ENCODE data around the gene ERGIC1. TPM values are rescaled to one million over a fixed set of nuclear protein-coding genes. Genes with fewer than 3 reads are reported as not detected.

ERGIC1 gene
- total and polyA plus RNA-seq, 12 donors: 71.9 to 450 (median 248) TPM

DNA sequence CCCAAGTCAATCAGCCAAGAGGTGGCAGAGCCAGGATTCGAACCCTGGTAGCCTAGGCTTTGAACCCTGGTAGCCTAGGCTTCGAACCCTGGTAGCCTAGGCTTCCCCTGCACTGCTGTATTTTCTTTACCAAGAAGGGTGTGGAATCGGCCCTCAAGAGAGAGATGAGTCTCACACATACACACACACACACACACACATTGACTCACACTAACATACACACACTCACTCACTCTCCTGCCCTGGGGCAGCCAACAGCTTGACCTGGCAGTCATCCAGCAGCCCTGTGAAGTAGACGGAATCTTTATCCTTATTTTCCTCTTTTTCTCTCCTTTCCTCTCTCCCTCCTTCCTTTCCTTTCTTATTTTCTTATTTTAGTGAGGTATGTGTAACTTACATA is 69.7 kb downstream of the ERGIC1 start:
- Histone ChIP-seq H3K36me3 (replicated peaks in 1 of 2) (peaks cover 0 to 20% of the 10 kb centered on the region in 2 donors), H3K27me3 (no peaks in the 10 kb centered on the region), H3K4me1 (replicated peaks in 1 of 2) (peaks cover 42 to 55% of the 10 kb centered on the region in 2 donors), H3K27ac (peak overlapping the region; percentile 91 to 97 (median 94)), H3K4me3 (no peak overlapping the region), H3K9me3 (replicated peaks in 1 of 3) (no peaks in the 10 kb centered on the region)
- TF ChIP-seq, protein P1, sequence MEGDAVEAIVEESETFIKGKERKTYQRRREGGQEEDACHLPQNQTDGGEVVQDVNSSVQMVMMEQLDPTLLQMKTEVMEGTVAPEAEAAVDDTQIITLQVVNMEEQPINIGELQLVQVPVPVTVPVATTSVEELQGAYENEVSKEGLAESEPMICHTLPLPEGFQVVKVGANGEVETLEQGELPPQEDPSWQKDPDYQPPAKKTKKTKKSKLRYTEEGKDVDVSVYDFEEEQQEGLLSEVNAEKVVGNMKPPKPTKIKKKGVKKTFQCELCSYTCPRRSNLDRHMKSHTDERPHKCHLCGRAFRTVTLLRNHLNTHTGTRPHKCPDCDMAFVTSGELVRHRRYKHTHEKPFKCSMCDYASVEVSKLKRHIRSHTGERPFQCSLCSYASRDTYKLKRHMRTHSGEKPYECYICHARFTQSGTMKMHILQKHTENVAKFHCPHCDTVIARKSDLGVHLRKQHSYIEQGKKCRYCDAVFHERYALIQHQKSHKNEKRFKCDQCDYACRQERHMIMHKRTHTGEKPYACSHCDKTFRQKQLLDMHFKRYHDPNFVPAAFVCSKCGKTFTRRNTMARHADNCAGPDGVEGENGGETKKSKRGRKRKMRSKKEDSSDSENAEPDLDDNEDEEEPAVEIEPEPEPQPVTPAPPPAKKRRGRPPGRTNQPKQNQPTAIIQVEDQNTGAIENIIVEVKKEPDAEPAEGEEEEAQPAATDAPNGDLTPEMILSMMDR (IDR thresholded peaks at IDR 0.05): no peak
- TF ChIP-seq POLR2A (IDR thresholded peaks at IDR 0.05): no peak
- intact Hi-C loops (cut with DNase I): loop anchor here in 1 of 2 donors (10.0 kb wide), 1 partner anchor 129 kb away; the partner anchor contains the start of gene DUSP1
- 27 to 50% (median 45%) methylated on average over 3 to 4 of the region's 4 CpGs for WGBS, 4 donors
- peak; percentile 76 to 90 (median 86) for DNase-seq

DNA sequence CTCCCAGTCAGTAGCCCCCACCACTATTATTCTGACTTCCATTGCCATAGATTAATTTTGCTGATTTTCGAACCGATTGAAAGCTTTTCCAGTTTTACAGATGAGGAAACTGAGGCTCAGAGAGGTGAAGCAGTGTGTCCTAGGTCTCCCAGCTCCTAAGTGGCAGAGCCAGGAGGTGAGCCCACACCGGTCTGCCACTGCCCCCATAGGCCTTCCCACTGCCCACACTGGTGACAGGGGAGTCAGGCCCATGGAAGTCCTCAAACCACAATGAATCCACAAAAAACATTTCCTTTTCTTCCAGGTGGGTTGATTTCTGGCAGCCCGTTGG is 70.2 kb downstream of the ERGIC1 start:
- WGBS, 4 donors: 60 to 78% (median 65%) methylated on average over 4 of the region's 4 CpGs

DNA sequence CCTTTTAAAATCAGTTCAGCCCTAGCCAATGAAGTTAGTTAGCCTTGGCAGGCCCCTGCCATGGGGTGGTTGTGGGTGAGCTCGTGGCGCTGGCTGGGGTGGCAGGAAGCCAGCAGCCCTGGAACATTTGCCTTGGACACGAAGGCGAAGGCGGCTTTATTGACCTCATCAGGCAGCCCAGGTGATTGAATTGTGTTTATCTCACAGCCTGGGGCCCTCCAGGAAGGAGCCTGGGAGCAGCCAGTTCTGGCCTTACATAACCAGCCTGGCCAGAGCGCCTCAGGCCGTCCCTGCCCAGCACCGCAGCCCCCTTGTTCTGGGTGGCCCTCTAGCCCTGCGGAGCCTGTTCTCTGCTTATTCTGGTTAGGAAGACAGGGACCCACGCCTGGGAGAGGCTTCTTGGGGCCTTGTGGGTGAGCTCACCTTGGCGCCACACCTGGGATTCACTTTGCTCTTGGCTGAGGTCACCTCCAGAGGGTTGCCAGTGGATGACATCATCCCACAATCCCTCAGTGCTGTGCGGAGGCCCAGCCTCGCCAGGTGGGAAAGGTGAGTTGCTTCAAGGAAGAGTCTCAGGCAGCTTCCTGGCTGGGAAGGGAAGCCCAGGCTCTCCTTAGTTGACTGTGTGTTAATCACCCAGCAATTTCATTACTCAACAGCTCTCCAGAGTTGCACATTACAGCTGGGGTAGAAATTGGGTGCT is 70.7 kb downstream of the ERGIC1 start:
- peak; percentile 85 to 98 (median 90) for DNase-seq
- Histone ChIP-seq H3K27me3 (no peaks in the 10 kb centered on the region), H3K27ac (peak overlapping the region; percentile 91 to 97 (median 94)), H3K36me3 (replicated peaks in 1 of 2) (peaks cover 0 to 13% of the 10 kb centered on the region in 2 donors), H3K9me3 (replicated peaks in 1 of 3) (no peaks in the 10 kb centered on the region), H3K4me1 (replicated peaks in 1 of 2) (peaks cover 42 to 55% of the 10 kb centered on the region in 2 donors), H3K4me3 (no peak overlapping the region)
- WGBS, 4 donors: 48 to 69% (median 55%) methylated on average over 2 to 13 of the region's 13 CpGs
- intact Hi-C loops (cut with DNase I): loop anchor here in 1 of 2 donors (10.0 kb wide), 1 partner anchor 130 kb away; the partner anchor contains the start of gene DUSP1
- TF ChIP-seq, protein P1 (IDR thresholded peaks at IDR 0.05): no peak
- TF ChIP-seq POLR2A (IDR thresholded peaks at IDR 0.05): peak; percentile 23 to 54

More for the DNA sequence above, 70.2 kb downstream of the ERGIC1 start:
- intact Hi-C loops (cut with DNase I): loop anchor here in 1 of 2 donors (10.0 kb wide), 1 partner anchor 129 kb away; the partner anchor contains the start of gene DUSP1
- no peak overlapping the region for H3K4me3 ChIP-seq
- H3K36me3 ChIP-seq (replicated peaks in 1 of 2): peaks cover 0 to 18% of the 10 kb centered on the region in 2 donors
- no peak for DNase-seq
- peak overlapping the region; percentile 91 to 97 (median 94) for H3K27ac ChIP-seq
- H3K9me3 ChIP-seq (replicated peaks in 1 of 3): no peaks in the 10 kb centered on the region
- H3K27me3 ChIP-seq: no peaks in the 10 kb centered on the region
- no peak for TF ChIP-seq POLR2A (IDR thresholded peaks at IDR 0.05)
- TF ChIP-seq, protein P1 (IDR thresholded peaks at IDR 0.05): no peak
- H3K4me1 ChIP-seq (replicated peaks in 1 of 2): peaks cover 42 to 55% of the 10 kb centered on the region in 2 donors

DNA sequence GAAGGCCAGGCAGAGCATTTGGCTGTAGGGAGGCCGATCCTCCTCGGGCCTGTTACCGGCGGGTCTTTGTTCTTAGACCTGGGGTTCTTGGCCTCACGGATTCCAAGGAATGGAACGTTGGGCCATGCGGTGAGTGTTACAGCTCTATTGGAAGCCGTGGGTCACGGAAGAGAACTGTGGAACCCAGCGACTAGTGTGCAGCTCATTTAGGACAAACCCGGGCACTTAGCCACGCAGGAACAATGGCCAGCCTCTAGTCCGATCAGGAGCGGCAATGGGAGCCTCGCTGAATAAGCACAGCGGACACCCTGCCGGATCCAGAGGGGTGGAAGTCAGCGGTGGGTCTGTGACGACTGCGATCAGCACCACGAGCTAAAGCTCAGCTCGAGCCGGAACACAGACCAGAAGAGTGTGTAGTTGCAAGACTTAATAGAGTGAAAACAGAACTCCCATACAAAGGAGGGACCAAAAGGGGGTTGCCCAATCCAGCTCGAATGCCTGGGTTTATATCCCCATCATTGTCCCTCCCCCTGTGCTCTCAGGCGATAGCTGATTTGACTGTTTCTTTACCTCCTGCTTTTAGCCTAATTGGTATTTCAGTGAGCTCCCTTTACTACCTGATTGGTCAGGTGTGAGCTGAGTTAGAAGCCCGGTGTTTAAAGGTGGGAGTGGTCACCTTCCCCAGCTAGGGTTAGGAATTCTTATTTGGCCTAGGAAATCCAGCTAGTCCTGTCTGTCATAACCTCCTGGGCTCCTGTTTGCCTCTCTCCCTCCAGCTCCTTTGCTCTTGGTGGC is 71.5 kb downstream of the ERGIC1 start:
- peaks cover 0 to 6% of the 10 kb centered on the region in 2 donors for H3K36me3 ChIP-seq (replicated peaks in 1 of 2)
- peaks cover 42 to 54% of the 10 kb centered on the region in 2 donors for H3K4me1 ChIP-seq (replicated peaks in 1 of 2)
- 90 to 96% (median 93%) methylated on average over 21 to 26 of the region's 26 CpGs for WGBS, 4 donors
- H3K27me3 ChIP-seq: no peaks in the 10 kb centered on the region
- intact Hi-C loops (cut with DNase I): loop anchor here in 1 of 2 donors (10.0 kb wide), 1 partner anchor 131 kb away; the partner anchor contains the start of gene DUSP1
- no peaks in the 10 kb centered on the region for H3K9me3 ChIP-seq (replicated peaks in 1 of 3)
- H3K4me3 ChIP-seq: no peak overlapping the region
- DNase-seq: no peak
- TF ChIP-seq, protein P1 (IDR thresholded peaks at IDR 0.05): no peak
- TF ChIP-seq POLR2A (IDR thresholded peaks at IDR 0.05): no peak
- peak overlapping the region; percentile 91 to 97 (median 94) for H3K27ac ChIP-seq

Measured in adrenal gland (tissue), 12 donors.